ENCODE results near the gene ZC3H12A.

The ZC3H12A gene

DNA sequence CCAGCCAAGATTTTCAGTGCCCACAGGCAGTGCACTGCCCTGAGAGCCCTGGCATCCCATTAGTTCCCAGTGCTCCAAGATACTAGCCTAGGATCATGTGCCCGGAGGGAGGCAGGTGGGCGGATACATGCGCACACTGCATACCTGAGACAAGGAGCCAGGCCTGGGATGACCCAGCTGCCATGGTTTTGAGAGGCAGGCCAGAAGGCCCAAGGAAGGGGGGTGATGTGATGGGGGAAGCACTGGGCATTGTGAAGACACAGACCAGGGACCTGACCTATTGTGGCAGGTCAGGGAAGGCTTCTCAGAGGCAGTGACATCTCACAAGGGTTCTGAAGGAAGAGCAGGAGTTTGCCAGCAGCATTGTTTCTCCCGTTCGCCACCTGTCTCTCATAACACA, 3.6 kb downstream of the ZC3H12A start:
- peaks cover 35% of the 10 kb centered on the region for H3K79me2 ChIP-seq (ENCODE audit: control insufficient read depth, insufficient read depth, low read length)
- no peak overlapping the region for H2BK5ac ChIP-seq (ENCODE audit: low read length)
- no peak overlapping the region for H3K4me2 ChIP-seq (ENCODE audit: low read length)
- H3K4me3 ChIP-seq (ENCODE audit: low read length): no peak overlapping the region
- no peak overlapping the region for H4K8ac ChIP-seq (ENCODE audit: low read depth, low read length)
- H2BK15ac ChIP-seq (replicated peaks; ENCODE audit: low read depth): no peak overlapping the region
- H3K4me1 ChIP-seq (ENCODE audit: control insufficient read depth, low read depth, low read length): peaks cover 19% of the 10 kb centered on the region
- H3K4ac ChIP-seq (ENCODE audit: low read depth, low read length): no peak overlapping the region
- H3K56ac ChIP-seq (ENCODE audit: low read length): peak overlapping the region; percentile 35
- H3K18ac ChIP-seq (ENCODE audit: low read length): no peak overlapping the region
- H4K5ac ChIP-seq (ENCODE audit: low read length): no peak overlapping the region
- H3K27me3 ChIP-seq (ENCODE audit: insufficient read depth, low read length, poor library complexity): no peaks in the 10 kb centered on the region
- no peak overlapping the region for H3K23ac ChIP-seq (ENCODE audit: low read length)
- H3K9ac ChIP-seq (ENCODE audit: low read length): peak overlapping the region; percentile 90
- WGBS (ENCODE audit: extremely low coverage, insufficient coverage, low lambda C conversion rate): no CpG with 5 or more reads among the region's 5 CpGs
- H2BK120ac ChIP-seq (ENCODE audit: low read depth, low read length): no peak overlapping the region
- H2AK5ac ChIP-seq (ENCODE audit: low read length): no peak overlapping the region
- peaks cover 23% of the 10 kb centered on the region for H3K79me1 ChIP-seq (ENCODE audit: low read length)
- H3K27ac ChIP-seq (ENCODE audit: low read depth, low read length): peak overlapping the region; percentile 59
- DNase-seq: peak; percentile 22
- peaks cover 13% of the 10 kb centered on the region for H3K36me3 ChIP-seq (ENCODE audit: control insufficient read depth, insufficient read depth, low read length)

DNA sequence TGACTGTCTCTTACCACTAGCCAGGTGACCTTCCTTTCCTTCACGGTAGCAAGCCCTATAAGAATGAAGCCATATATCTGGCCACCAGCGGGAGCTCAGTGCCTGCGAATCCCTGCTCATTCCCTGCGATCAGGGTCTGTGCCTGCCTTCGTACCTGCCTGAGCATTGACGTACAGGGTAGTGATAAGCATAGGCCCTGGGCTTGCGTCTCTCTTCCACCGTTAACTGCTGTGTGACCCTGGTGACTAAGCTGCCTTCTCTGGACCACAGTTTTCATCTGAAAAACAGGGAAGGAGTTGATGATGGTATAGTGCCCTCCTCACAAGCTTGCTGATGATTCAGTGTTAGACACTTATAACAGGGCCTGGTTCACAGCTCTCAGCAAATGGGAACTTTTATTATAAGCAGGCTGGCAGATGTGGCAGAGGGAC, 4.1 kb downstream of the ZC3H12A start:
- no peak overlapping the region for H3K23ac ChIP-seq (ENCODE audit: low read length)
- H2AK5ac ChIP-seq (ENCODE audit: low read length): no peak overlapping the region
- no peak overlapping the region for H2BK5ac ChIP-seq (ENCODE audit: low read length)
- peaks cover 23% of the 10 kb centered on the region for H3K79me1 ChIP-seq (ENCODE audit: low read length)
- H3K36me3 ChIP-seq (ENCODE audit: control insufficient read depth, insufficient read depth, low read length): peaks cover 13% of the 10 kb centered on the region
- H4K5ac ChIP-seq (ENCODE audit: low read length): no peak overlapping the region
- no peaks in the 10 kb centered on the region for H3K27me3 ChIP-seq (ENCODE audit: insufficient read depth, low read length, poor library complexity)
- H3K4ac ChIP-seq (ENCODE audit: low read depth, low read length): no peak overlapping the region
- no peak overlapping the region for H3K27ac ChIP-seq (ENCODE audit: low read depth, low read length)
- no peak overlapping the region for H2BK15ac ChIP-seq (replicated peaks; ENCODE audit: low read depth)
- no peak for DNase-seq
- peak overlapping the region; percentile 6 for H3K9ac ChIP-seq (ENCODE audit: low read length)
- H3K4me3 ChIP-seq (ENCODE audit: low read length): no peak overlapping the region
- H3K56ac ChIP-seq (ENCODE audit: low read length): peak overlapping the region; percentile 36
- no peak overlapping the region for H4K8ac ChIP-seq (ENCODE audit: low read depth, low read length)
- WGBS (ENCODE audit: extremely low coverage, insufficient coverage, low lambda C conversion rate): no CpG with 5 or more reads among the region's 8 CpGs
- peaks cover 35% of the 10 kb centered on the region for H3K79me2 ChIP-seq (ENCODE audit: control insufficient read depth, insufficient read depth, low read length)
- no peak overlapping the region for H3K18ac ChIP-seq (ENCODE audit: low read length)
- peaks cover 19% of the 10 kb centered on the region for H3K4me1 ChIP-seq (ENCODE audit: control insufficient read depth, low read depth, low read length)
- H2BK120ac ChIP-seq (ENCODE audit: low read depth, low read length): no peak overlapping the region
- H3K4me2 ChIP-seq (ENCODE audit: low read length): no peak overlapping the region

DNA sequence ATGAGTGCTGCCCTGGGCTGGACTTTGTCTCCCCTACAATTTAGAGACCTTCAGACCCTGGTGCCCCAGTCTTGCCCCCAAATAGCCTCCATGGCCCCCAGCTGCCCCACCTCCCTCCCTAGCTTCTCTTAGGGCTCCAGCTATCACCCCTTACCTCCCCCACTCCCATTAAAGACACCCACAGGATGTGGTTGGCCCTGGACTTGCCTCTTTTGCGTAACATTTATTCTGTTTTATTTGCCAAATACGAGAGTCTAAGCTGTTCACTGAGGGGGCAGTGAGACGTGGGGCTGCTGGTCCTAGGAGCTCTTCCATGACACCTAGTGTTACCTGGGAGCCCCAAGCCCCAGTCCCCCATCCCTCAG, 4.5 kb downstream of the ZC3H12A start:
- Histone ChIP-seq H4K5ac (ENCODE audit: low read length) (no peak overlapping the region), H3K18ac (ENCODE audit: low read length) (no peak overlapping the region), H3K4me1 (ENCODE audit: control insufficient read depth, low read depth, low read length) (peaks cover 15% of the 10 kb centered on the region), H3K4me3 (ENCODE audit: low read length) (no peak overlapping the region), H4K8ac (ENCODE audit: low read depth, low read length) (no peak overlapping the region), H3K4me2 (ENCODE audit: low read length) (no peak overlapping the region), H3K79me1 (ENCODE audit: low read length) (peaks cover 23% of the 10 kb centered on the region), H3K23ac (ENCODE audit: low read length) (no peak overlapping the region), H2BK5ac (ENCODE audit: low read length) (no peak overlapping the region), H2AK5ac (ENCODE audit: low read length) (no peak overlapping the region), H3K27me3 (ENCODE audit: insufficient read depth, low read length, poor library complexity) (no peaks in the 10 kb centered on the region), H2BK120ac (ENCODE audit: low read depth, low read length) (no peak overlapping the region), H3K36me3 (ENCODE audit: control insufficient read depth, insufficient read depth, low read length) (peaks cover 13% of the 10 kb centered on the region), H3K4ac (ENCODE audit: low read depth, low read length) (no peak overlapping the region), H3K56ac (ENCODE audit: low read length) (peak overlapping the region; percentile 36), H3K79me2 (ENCODE audit: control insufficient read depth, insufficient read depth, low read length) (peaks cover 35% of the 10 kb centered on the region), H3K9ac (ENCODE audit: low read length) (no peak overlapping the region), H3K27ac (ENCODE audit: low read depth, low read length) (no peak overlapping the region), H2BK15ac (replicated peaks; ENCODE audit: low read depth) (no peak overlapping the region)
- no peak for DNase-seq
- WGBS (ENCODE audit: extremely low coverage, insufficient coverage, low lambda C conversion rate): no CpG with 5 or more reads among the region's 3 CpGs

DNA sequence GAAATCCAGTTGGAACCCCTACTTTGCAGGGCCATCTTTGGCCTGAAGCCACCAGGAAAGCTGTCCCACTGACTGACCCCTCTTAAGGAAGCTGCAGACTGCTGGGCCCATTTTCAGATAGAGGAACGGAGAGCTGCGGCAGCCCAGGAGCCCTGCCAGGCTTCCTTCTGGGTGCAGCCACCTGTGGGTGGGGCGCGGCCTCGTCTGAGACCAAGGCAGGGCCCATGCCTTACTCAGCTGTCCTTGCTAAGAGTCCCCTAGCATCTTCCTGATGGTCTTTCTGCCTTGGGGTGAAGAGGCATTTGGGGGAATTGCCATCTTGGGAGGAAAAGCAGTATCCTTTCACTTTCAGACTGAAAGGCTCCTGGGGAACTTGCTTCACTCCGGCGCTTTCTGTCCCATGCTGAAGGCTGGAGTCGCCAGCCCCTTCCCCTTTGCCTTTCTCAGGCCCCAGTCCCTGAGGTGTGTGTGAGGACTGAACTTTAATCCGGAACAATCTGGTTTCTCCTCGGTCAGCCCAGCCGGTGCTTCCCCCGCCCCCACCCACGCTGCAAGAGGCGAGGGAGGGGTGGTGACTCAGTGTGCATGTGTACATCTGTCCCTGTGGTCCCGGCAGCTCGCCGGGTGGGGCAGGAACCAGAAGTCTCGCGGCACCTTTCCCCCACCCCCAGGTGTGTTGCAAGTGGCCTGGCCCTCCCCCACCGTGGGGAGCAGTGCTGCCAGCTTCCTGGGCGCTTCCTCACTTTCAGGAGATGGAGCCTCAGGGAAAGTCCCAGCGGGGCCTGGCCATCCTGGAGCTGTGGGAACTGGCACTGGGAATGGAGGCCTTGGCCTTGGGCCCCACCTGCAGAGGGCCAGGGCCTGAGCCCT, 5.1 kb downstream of the ZC3H12A start:
- Histone ChIP-seq H3K4me1 (ENCODE audit: control insufficient read depth, low read depth, low read length) (peaks cover 15% of the 10 kb centered on the region), H3K23ac (ENCODE audit: low read length) (no peak overlapping the region), H3K4me2 (ENCODE audit: low read length) (no peak overlapping the region), H3K4ac (ENCODE audit: low read depth, low read length) (no peak overlapping the region), H3K4me3 (ENCODE audit: low read length) (no peak overlapping the region), H3K36me3 (ENCODE audit: control insufficient read depth, insufficient read depth, low read length) (peaks cover 13% of the 10 kb centered on the region), H3K56ac (ENCODE audit: low read length) (no peak overlapping the region), H2AK5ac (ENCODE audit: low read length) (no peak overlapping the region), H3K18ac (ENCODE audit: low read length) (no peak overlapping the region), H4K8ac (ENCODE audit: low read depth, low read length) (no peak overlapping the region), H2BK5ac (ENCODE audit: low read length) (no peak overlapping the region), H2BK120ac (ENCODE audit: low read depth, low read length) (no peak overlapping the region), H4K5ac (ENCODE audit: low read length) (no peak overlapping the region), H3K27ac (ENCODE audit: low read depth, low read length) (no peak overlapping the region), H3K79me1 (ENCODE audit: low read length) (peaks cover 23% of the 10 kb centered on the region), H3K79me2 (ENCODE audit: control insufficient read depth, insufficient read depth, low read length) (peaks cover 35% of the 10 kb centered on the region), H3K9ac (ENCODE audit: low read length) (no peak overlapping the region), H2BK15ac (replicated peaks; ENCODE audit: low read depth) (no peak overlapping the region), H3K27me3 (ENCODE audit: insufficient read depth, low read length, poor library complexity) (no peaks in the 10 kb centered on the region)
- no CpG with 5 or more reads among the region's 22 CpGs for WGBS (ENCODE audit: extremely low coverage, insufficient coverage, low lambda C conversion rate)
- DNase-seq: peak; percentile 11

DNA sequence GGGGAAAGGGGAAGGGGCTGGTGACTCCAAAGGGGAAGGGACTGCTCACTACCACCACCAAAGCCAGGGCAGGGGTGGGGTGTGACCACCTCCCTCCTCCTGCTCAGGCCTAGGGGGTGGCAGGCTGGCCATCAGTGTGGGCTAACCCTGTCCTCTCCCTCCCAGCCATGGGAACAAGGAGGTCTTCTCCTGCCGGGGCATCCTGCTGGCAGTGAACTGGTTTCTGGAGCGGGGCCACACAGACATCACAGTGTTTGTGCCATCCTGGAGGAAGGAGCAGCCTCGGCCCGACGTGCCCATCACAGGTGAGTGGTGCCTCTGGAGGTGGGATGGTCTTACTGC, 5.7 kb downstream of the ZC3H12A start:
- Histone ChIP-seq H3K27ac (ENCODE audit: low read depth, low read length) (no peak overlapping the region), H2BK15ac (replicated peaks; ENCODE audit: low read depth) (no peak overlapping the region), H3K4ac (ENCODE audit: low read depth, low read length) (no peak overlapping the region), H3K79me1 (ENCODE audit: low read length) (peaks cover 20% of the 10 kb centered on the region), H3K36me3 (ENCODE audit: control insufficient read depth, insufficient read depth, low read length) (peaks cover 13% of the 10 kb centered on the region), H3K79me2 (ENCODE audit: control insufficient read depth, insufficient read depth, low read length) (peaks cover 31% of the 10 kb centered on the region), H2BK120ac (ENCODE audit: low read depth, low read length) (no peak overlapping the region), H3K23ac (ENCODE audit: low read length) (no peak overlapping the region), H2AK5ac (ENCODE audit: low read length) (no peak overlapping the region), H4K8ac (ENCODE audit: low read depth, low read length) (no peak overlapping the region), H3K27me3 (ENCODE audit: insufficient read depth, low read length, poor library complexity) (no peaks in the 10 kb centered on the region), H4K5ac (ENCODE audit: low read length) (no peak overlapping the region), H3K4me2 (ENCODE audit: low read length) (no peak overlapping the region), H3K9ac (ENCODE audit: low read length) (no peak overlapping the region), H3K56ac (ENCODE audit: low read length) (no peak overlapping the region), H3K18ac (ENCODE audit: low read length) (no peak overlapping the region), H3K4me3 (ENCODE audit: low read length) (no peak overlapping the region), H3K4me1 (ENCODE audit: control insufficient read depth, low read depth, low read length) (peaks cover 13% of the 10 kb centered on the region), H2BK5ac (ENCODE audit: low read length) (no peak overlapping the region)
- no peak for DNase-seq
- no CpG with 5 or more reads among the region's 5 CpGs for WGBS (ENCODE audit: extremely low coverage, insufficient coverage, low lambda C conversion rate)
